GM19397 (cell line): Measurements from ENCODE around the gene ZNF490.
"Not testable (repeated sequence)": the region's sequence is repeated elsewhere in the genome, so short reads cannot be mapped to it uniquely, and the experiment has no call there.

Experiments
- ATAC-seq: cut with Tn5 transposase; IDR thresholded peaks from one replicate; pipeline ENCODE4 v1.9.1; 2021; ENCODE audit warnings: mild to moderate bottlenecking, moderate library complexity; ENCODE audit not compliant: unreplicated experiment

Gene ZNF490

DNA sequence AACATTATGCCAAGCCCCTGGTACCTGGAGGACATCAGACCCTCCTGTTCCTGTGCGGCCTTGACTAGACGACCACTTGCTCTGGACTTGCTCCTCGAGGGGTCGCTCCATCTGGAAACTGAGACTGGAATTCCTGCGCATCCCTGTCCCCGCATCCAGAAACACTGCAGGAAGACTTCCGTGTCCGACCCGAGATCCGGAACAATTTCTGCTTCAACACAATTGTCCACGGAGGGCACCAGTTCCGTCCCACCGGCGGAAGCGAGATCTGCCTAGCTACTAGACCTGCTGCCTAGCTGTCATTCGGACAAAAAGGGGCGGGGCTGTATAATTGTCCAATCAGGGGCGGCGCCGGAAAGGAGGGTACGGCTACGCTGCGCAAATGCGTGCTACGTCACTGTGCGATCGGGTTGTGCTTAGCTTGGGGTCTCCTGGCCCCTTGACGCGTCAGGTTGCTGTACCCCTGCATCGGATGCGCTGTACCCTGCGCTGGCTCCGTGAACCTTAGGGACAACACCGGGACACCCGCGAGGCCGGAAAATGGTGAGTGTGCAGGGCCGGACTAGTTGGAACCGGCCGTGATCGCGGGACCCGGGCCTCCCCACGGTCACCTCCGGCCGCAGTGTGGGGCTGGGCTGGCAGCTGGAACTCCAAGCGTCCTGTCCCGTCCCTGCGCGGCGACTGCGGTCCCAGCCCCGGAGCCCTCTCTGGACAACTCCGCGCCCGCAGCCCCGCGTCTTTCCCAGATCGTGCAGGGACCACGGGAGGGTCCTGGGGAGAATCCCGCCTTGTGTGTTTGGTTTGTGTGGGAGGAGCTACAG lies at the start of gene ZNF490, which contains the start of gene ZNF791:
Gene ZNF490, minus strand, starts transcription at position 274 of the 821 bp plus-strand sequence. Its CDS starts 133 bp downstream, at position 141.
Gene ZNF791, plus strand, starts transcription at position 381 of the 821 bp plus-strand sequence. Its CDS starts 160 bp downstream, at position 541.
- ATAC-seq = peak; percentile 70

DNA sequence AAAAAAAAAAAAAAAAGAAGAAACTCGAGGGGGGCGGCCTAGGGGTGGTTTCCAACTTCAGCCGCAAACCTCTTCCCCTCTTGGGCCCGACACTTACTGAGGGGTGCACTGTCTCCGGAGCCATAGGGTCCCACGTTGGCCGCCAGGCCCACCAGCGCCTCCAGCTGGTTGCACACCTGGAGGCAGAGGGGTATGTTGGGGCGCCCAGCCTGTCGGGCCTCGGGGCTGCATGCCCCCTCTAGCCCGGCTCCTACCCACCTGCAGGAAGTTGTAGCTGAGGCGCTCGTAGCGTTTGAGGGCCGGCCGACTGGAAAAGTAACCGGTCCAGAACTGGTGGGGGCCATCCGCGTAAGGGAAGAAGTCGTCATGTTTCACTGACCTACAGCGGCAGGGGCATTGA lies 47.4 kb upstream of the ZNF490 start:
- ATAC-seq = no peak

DNA sequence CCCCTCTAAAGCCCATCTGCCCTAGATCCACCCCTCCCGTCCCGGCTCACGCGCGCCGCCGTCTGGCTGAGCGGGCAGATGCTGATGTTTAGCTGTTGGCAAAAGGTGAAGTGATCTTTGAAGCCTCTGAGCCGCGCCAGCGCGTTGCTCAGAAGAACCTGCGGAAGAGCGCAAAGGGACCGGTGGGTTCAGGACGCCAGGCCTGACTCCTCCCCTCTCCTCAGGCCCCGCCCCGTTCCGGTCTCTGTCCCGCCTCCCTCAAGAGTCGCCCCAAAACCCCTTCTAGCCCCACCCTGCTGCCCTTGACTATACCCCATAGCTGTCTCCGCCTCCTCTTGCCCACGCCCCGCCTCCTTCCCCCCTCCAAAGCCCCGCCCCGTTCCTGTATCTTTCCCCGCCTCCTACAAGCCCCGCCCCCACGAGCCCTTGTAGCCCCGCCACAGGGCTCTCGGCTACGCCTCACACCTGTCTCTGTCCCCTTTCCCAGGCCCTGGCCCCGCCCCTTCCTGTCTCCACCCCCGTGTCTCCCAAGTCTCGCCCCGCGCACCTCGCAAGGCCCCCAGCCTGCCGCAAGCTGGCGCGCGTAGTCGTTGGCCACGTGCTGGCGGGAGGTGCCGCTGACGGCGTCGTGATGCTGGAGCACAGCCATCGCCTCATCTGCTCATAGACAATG lies 46.4 kb upstream of the ZNF490 start:
- no peak for ATAC-seq

- no peak for ATAC-seq
Measured at GRCh38 chr19:12655546-12655945, 44.9 kb upstream of the ZNF490 start.

- ATAC-seq = no peak
Measured at GRCh38 chr19:12652219-12652618, 41.6 kb upstream of the ZNF490 start.

DNA sequence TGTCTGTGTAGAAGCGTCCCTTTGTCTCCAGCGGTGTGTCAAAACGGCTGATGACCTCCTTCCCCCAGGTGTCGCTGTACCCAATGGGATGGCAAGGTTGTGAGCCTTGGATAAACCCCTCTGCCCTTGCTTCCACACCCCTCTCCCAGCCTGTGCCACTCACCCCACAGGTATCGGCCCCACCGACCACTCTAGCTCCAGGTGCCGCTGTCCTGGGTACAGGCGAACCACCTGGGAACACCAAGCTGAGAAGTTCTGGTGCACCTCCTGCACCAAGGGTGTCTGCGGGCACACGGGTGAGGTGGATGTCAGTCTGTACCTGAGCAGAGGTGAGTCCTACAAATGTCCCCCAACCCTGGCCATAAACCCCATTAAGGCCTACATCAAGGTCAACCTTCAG lies 39.3 kb upstream of the ZNF490 start:
- no peak for ATAC-seq

- ATAC-seq = no peak
Measured at GRCh38 chr19:12648088-12648487, 37.5 kb upstream of the ZNF490 start.

DNA sequence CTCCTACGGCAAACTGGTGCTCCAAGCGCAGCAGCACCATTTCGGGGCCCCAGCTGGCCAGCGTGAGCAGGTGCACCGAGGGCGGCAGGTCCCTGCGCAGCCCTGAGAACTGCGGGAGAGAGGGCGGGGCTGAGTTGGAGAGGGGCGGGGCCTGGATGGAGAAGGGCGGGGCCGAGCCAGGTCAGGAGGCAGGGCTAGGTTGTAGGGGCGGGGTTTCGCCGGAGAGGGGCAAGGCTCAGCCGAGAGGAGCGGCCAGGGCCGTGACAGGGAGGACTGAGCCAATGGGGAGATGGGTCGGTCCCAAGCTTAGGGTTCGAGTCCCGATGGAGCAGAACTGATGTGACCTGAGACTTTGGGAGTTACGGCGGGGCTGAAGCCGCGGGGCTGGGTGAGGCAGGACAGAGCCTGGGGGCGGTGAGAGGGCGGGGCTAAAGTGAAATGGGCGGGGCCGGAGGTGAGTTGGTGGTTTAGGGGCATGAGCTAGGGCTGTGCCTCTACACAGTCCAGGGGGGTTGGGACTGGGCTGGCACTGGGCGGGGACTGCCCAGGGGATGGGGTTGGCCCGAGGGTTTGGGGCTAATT lies 37.0 kb upstream of the ZNF490 start:
- ATAC-seq = no peak

DNA sequence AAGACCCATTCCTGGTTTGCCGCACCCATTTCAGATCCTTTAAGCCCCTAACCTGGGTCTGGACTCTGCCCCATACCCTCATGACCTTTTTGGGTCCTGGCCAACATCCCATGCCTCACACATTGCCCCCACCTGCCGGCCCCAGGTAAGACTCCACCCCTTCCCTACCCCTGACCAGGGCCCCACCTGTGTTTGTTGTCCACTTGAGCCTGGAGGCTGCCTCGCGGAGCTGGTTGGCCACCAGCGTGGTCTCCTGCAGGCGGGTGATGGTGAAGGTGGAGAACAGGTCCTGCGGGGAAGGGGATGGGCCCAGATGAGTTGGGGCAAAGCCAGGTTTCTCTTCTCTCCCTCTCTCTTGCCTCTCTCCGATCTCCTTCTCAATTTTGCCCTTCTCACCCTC lies 36.4 kb upstream of the ZNF490 start:
- ATAC-seq = no peak

DNA sequence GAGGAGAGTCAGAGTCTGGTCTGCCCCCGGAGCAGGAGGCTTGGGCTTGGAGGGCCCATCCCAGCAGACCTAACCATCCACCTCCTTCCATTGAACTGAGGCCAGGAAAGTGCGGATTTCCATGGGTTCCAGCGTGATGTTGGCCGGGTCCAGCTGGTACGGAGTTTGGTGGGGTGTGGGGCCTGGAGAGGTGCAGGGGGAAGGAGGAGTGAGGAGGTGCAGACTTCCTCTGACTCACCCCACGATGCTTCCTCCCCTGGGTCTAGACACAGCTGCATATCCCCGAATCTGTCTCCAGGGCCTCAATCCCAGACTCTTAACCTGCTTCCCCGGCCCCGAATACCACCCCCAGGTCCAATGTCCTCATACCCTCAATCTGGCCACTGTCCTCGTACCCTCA lies 35.9 kb upstream of the ZNF490 start:
- ATAC-seq = no peak

DNA sequence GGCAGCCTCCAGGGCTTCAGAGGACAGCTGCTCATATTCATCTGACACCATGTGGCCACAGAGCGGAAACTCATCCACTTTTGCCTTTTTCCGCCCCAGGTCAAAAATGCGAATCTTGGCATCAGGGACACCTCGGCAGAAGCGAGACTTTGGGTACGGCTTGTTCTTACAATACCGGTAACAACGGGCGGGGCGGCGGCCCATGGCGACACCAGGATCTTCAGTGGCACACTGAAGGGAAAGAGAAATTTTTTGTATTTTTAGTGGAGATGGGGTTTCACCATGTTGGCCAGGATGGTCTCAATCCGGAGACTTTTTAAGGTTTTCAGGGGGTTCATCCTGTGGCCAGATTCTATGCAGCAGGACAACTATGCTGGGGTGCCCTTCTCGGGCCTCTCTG lies 33.1 kb upstream of the ZNF490 start:
- ATAC-seq = not testable (repeated sequence)

GRCh38 chr19:12642506-12642905 lies 31.9 kb upstream of the ZNF490 start:
- ATAC-seq = no peak

DNA sequence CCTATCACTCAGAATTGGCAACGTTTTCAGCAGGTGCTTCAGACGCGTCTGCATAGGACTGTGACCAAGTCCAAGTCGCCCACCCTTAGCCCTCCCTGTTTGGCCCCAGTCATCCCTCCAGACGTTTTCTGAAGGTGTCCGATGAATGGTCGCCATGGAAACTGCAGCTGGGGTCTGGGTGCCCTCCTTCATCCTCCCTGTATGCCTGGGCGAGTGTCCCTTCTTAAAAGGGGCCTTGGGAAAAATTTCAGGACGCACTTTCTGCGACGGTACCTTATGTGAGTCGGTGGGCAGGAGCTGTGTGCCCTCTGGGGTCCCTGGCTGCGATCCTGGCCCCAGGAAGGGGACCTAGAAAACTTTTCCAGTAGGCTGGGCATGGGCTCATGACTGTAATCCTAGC lies 30.8 kb upstream of the ZNF490 start:
- no peak for ATAC-seq

- ATAC-seq = peak; percentile 61
Measured at GRCh38 chr19:12639901-12640613, 29.4 kb upstream of the ZNF490 start.

GRCh38 chr19:12638611-12639182 lies 28.1 kb upstream of the ZNF490 start:
- ATAC-seq = no peak

DNA sequence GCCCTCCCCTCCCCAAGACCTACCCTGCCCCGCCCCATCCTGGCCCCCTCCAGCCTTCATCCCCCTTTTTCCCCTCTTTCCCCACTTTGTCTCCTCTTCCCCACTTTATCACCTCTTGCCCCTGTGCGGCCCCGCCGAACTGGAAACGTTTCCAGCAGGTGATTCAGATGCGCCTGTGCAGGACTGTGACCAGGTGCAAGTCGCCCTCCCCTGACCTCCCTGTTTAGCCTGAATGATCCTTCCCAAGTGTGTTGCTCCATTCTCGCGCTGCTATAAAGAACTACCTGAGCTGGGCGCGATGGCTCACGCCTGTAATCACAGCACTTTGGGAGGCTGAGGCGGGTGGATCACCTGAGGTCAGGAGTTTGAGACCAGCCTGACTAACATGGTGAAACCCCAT lies 26.0 kb upstream of the ZNF490 start:
- ATAC-seq = no peak

DNA sequence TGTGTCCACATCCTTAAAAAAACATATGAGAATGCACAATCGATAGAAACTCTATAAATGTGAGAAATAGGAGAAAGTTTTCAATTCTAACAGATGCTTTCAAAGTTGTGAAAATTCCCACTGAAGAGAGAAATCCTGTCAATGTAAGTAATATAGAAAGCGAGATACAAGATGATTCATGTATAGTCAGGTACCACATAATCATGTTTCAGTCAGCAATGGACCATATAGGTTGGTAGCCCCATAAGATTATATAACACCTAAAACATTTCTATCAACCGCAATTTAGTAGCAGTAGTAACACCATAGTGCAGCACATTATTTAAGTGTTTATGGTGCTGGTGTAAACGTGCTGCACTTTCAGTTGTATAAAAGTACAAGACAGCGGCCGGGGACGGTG lies 18.6 kb upstream of the ZNF490 start:
- no peak for ATAC-seq

- no peak for ATAC-seq
Measured at GRCh38 chr19:12628040-12629022, 17.7 kb upstream of the ZNF490 start.

DNA sequence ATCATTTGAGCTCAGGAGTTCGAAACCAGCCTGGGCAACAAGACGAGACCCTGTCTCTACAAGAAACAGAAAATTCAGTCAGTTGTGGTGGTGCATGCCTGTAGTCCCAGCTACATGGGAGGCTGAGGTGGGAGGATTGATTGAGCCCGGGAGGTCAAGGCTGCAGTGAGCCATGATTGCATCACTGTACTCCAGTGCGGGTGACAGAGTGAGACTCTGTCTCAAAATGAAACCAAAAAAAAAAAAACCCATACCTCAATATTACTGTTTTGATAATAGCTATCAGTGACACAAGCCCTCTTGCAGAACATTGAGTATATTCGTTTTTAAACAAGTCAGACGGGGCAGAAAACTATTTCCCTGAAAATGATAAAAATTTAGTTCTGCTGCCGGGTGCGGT lies 16.3 kb upstream of the ZNF490 start:
- no peak for ATAC-seq
